ENCODE measurements around the gene GLYR1.
"Not testable (repeated sequence)": the region's sequence is repeated elsewhere in the genome, so short reads cannot be mapped to it uniquely, and the experiment has no call there.

Gene GLYR1

DNA sequence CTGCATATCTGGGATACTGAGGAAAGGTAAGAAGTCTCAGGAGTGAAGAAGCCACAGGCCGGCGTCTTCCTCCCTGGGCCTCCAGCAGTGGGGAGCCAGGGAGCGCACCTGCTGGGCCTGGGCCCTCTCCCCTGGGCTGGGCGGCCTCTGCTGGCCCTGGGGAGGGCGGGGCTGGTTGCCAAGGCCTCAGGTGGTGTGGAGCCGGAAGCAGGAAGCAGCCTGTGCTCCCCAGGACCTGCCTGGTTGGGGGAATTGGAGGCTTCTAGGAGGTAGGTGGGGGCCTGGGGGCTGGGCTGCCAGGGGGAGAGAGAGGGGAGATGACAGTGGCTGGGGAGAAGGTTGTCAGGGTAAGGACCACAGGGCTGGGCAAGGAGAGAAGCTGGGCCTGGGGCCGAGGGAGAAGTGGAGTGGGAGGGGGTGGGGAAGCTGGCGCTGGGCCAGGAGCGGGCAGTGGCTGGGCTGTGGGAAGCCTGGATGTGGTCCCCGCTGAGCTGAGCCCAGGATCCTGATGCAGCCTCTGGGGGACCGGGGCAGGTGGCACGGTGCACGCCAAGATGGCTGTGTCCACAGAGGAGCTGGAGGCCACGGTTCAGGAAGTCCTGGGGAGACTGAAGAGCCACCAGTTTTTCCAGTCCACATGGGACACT, 51.8 kb downstream of the GLYR1 start, which contains the start of gene SMIM22:
Gene SMIM22, plus strand, starts transcription at position 189 of the 647 bp plus-strand sequence. Its CDS starts 366 bp downstream, at position 555.
- H3K27ac Mint-ChIP-seq, result no peak within 1 kb of the TSS
- no peaks in the 10 kb centered on the region for H3K9me3 Mint-ChIP-seq
- H3K4me3 Mint-ChIP-seq, result no peak within 1 kb of the TSS
- DNase-seq (no peak), ATAC-seq (no peak)
- no peaks in the 10 kb centered on the region for H3K27me3 Mint-ChIP-seq
- H3K4me1 Mint-ChIP-seq, result peaks cover 6% of the 10 kb centered on the region

- no peaks in the 10 kb centered on the region for H3K9me3 Mint-ChIP-seq
- H3K27ac Mint-ChIP-seq, result no peak overlapping the region
- H3K4me3 Mint-ChIP-seq, result no peak overlapping the region
- peaks cover 6% of the 10 kb centered on the region for H3K4me1 Mint-ChIP-seq
- no peak for DNase-seq
- no peaks in the 10 kb centered on the region for H3K27me3 Mint-ChIP-seq
- ATAC-seq, result no peak
Measured at GRCh38 chr16:4792951-4793513, 54.1 kb downstream of the GLYR1 start.

DNA sequence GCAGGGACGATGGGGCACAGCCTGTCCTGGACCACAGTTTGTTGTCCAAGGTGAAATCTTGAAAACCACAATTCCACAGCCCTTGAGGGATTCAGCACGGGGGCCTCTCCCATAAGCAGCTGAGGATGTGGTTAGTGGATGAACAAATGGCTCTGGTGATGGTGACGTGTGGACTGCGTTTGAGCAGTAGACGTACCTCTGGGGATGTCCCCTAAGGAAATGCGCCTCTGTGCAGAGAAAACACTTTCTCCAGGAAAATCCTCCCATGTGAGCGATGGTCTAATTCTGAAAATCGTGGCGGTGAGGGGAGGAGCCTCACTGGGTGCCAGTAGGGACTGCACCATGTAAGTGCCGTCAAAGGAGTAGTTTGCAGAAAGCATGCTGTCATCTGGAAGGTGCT, 56.2 kb downstream of the GLYR1 start:
- Mint-ChIP-seq H3K27ac (no peak overlapping the region), H3K4me1 (peaks cover 6% of the 10 kb centered on the region), H3K9me3 (no peaks in the 10 kb centered on the region), H3K27me3 (no peaks in the 10 kb centered on the region), H3K4me3 (no peak overlapping the region)
- DNase-seq (no peak), ATAC-seq (no peak)

DNA sequence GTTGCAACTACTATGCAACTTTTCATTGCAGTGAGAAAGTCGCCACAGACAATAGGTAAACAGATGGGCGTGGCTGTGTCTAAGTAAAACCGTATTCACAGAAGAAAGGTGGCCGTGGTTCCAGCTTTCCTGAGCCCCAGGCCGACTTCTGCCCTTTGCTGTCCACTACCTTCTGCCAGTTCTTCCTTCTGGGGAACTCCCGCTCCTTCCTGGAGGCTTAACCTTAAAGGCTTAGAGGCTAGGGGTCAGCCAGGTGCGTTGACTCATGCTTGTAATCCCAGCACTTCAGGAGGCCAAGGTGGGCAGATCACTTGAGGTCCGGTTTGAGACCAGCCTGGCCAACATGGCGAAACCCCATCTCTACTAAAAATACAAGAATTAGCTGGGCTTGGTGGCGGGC, 56.8 kb downstream of the GLYR1 start:
- no peaks in the 10 kb centered on the region for H3K9me3 Mint-ChIP-seq
- DNase-seq, result no peak
- no peaks in the 10 kb centered on the region for H3K27me3 Mint-ChIP-seq
- H3K4me3 Mint-ChIP-seq, result no peak overlapping the region
- no peak for ATAC-seq
- peaks cover 6% of the 10 kb centered on the region for H3K4me1 Mint-ChIP-seq
- H3K27ac Mint-ChIP-seq, result no peak overlapping the region

- H3K9me3 Mint-ChIP-seq, result no peaks in the 10 kb centered on the region
- H3K27me3 Mint-ChIP-seq, result no peaks in the 10 kb centered on the region
- H3K4me1 Mint-ChIP-seq, result peaks cover 6% of the 10 kb centered on the region
- DNase-seq (no peak), ATAC-seq (no peak)
- H3K4me3 Mint-ChIP-seq, result no peak overlapping the region
- H3K27ac Mint-ChIP-seq, result no peak overlapping the region
Measured at GRCh38 chr16:4788910-4789309, 58.2 kb downstream of the GLYR1 start.

- no peaks in the 10 kb centered on the region for H3K27me3 Mint-ChIP-seq
- no peak for DNase-seq
- no peak overlapping the region for H3K4me3 Mint-ChIP-seq
- H3K9me3 Mint-ChIP-seq, result no peaks in the 10 kb centered on the region
- peaks cover 6% of the 10 kb centered on the region for H3K4me1 Mint-ChIP-seq
- no peak overlapping the region for H3K27ac Mint-ChIP-seq
- ATAC-seq, result no peak
Measured at GRCh38 chr16:4788489-4788889, 58.6 kb downstream of the GLYR1 start.

DNA sequence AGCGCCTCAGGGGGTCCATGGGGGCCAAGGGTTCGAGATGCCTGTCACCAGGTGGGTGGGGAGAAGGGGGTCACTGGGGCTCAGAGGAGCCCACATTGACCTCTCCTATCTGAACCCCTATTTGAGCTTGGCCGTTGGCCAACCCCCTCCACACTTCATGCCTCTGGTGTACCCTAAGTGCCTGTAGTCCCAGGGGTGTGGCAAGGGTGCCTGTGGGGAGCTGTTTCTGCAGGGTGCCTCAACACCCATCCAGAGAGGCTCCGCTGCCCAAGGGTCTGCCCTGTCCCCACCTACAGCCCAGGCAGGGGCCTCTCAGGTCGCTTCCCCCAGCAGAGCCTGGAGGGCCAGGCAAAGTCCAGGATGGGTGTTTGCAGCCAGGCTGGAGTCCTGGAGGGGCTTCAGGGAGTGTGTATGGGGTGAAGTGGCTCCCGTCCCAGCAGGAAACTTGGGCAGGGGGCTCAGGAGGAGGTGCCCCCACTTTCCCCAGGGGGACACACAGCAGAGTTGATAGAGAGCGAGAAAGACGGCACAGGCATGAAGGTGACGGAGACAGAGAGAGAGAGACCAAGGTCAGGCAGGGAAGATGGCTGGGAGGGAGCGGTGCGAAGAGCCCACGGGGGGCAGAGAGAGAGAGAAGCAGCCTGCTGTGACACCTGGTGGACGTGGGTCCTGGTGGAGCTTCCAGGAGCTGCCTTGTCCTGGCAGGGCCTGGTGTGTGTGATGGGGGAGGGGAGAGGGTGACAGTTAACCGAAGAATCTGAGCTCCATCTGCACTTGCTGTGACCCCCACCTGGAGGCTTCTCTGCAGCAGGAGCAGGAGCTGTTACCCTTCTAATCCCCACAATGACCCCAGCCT, 59.2 kb downstream of the GLYR1 start, which contains the start of gene SEPTIN12:
Gene SEPTIN12, minus strand, starts transcription at position 719 of the 856 bp plus-strand sequence. Its CDS starts 700 bp downstream, at position 19.
- ATAC-seq (peak; percentile 33), DNase-seq (no peak)
- no peaks in the 10 kb centered on the region for H3K9me3 Mint-ChIP-seq
- H3K4me3 Mint-ChIP-seq, result no peak within 1 kb of the TSS
- no peak within 1 kb of the TSS for H3K27ac Mint-ChIP-seq
- no peaks in the 10 kb centered on the region for H3K27me3 Mint-ChIP-seq
- H3K4me1 Mint-ChIP-seq, result peaks cover 6% of the 10 kb centered on the region

DNA sequence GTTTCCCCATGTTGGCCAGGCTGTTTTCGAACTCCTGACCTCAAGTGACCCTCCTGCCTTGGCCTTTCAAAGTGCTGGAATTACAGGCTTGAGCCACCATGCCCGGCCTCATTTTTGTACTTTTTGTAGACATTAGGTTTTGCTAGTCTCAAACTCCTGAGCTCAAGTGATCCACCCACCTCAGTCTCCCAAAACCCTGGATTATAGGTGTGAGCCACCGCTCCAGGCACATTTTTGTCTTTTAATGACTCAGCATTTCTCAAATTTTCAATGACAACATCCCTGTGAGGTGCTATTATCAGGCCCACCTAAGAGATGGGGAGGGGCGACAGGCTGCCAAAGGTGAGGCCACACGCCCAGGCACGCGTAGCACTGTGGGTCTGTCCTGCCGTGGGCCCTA, 60.0 kb downstream of the GLYR1 start:
- Mint-ChIP-seq H3K4me1 (peaks cover 6% of the 10 kb centered on the region), H3K9me3 (no peaks in the 10 kb centered on the region), H3K27ac (no peak overlapping the region), H3K4me3 (no peak overlapping the region), H3K27me3 (no peaks in the 10 kb centered on the region)
- DNase-seq (no peak), ATAC-seq (no peak)

DNA sequence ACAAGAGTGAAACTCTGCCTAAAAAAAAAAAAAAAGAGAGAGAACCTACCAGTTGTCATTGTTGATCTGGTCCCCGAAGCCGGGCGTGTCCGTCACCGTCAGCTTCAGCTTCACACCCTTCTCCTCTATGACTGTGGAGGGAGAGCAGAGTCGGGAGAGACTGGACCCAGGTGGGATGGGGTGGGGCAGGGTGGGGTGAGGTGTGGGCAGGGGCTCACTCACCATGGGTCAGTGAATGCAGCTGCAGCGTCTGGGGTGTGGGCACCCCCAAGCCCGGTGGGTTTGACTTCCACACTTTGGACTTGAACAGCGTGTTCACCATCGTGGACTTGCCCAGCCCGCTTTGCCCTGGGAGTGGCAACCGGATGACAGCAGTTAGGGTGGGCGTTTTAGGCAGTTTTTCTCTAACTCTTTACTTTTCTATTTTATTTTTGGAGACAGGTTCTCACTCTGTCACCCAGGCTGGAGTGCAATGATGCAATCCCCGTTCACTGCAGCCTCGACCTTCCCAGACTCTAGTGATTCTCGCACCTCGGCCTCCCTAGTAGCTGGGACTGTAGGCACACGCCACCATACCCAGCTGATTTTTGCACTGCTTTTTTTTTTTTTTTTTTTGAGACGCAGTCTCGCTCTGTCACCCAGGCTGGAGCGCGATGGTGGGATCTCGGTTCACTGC, 61.2 kb downstream of the GLYR1 start:
- H3K4me1 Mint-ChIP-seq, result peaks cover 3% of the 10 kb centered on the region
- no peak for ATAC-seq
- no peaks in the 10 kb centered on the region for H3K9me3 Mint-ChIP-seq
- no peak overlapping the region for H3K4me3 Mint-ChIP-seq
- no peaks in the 10 kb centered on the region for H3K27me3 Mint-ChIP-seq
- no peak for DNase-seq
- H3K27ac Mint-ChIP-seq, result no peak overlapping the region

GRCh38 chr16:4784444-4784987, 62.6 kb downstream of the GLYR1 start:
- not testable (repeated sequence) for H3K4me3 Mint-ChIP-seq, H3K27me3 Mint-ChIP-seq, H3K4me1 Mint-ChIP-seq, ATAC-seq, H3K9me3 Mint-ChIP-seq, DNase-seq
- peak overlapping the region in 1 of 2 donors; percentile 89 for H3K27ac Mint-ChIP-seq

GRCh38 chr16:4783951-4784336, 63.1 kb downstream of the GLYR1 start:
- Mint-ChIP-seq H3K4me3 (no peak overlapping the region), H3K9me3 (no peaks in the 10 kb centered on the region), H3K4me1 (no peaks in the 10 kb centered on the region), H3K27me3 (no peaks in the 10 kb centered on the region), H3K27ac (peak overlapping the region; percentile 33 to 89)
- DNase-seq (no peak), ATAC-seq (peak; percentile 37)

- no peaks in the 10 kb centered on the region for H3K27me3 Mint-ChIP-seq
- H3K9me3 Mint-ChIP-seq, result no peaks in the 10 kb centered on the region
- peak; percentile 26 for ATAC-seq
- H3K4me1 Mint-ChIP-seq, result no peaks in the 10 kb centered on the region
- H3K27ac Mint-ChIP-seq, result no peak overlapping the region
- H3K4me3 Mint-ChIP-seq, result no peak overlapping the region
- DNase-seq, result no peak
Measured at GRCh38 chr16:4783251-4783950, 63.7 kb downstream of the GLYR1 start.

GRCh38 chr16:4780235-4780634, 66.9 kb downstream of the GLYR1 start:
- Mint-ChIP-seq H3K4me3 (no peak overlapping the region), H3K27me3 (no peaks in the 10 kb centered on the region), H3K9me3 (no peaks in the 10 kb centered on the region), H3K27ac (no peak overlapping the region), H3K4me1 (no peaks in the 10 kb centered on the region)
- DNase-seq, result no peak
- ATAC-seq, result no peak

GRCh38 chr16:4778050-4778392, 69.1 kb downstream of the GLYR1 start:
- ATAC-seq, result no peak
- Mint-ChIP-seq H3K4me3 (no peak overlapping the region), H3K27ac (no peak overlapping the region), H3K27me3 (no peaks in the 10 kb centered on the region), H3K4me1 (no peaks in the 10 kb centered on the region), H3K9me3 (no peaks in the 10 kb centered on the region)
- DNase-seq, result no peak
